NCI-H2196 (cell line): ENCODE measurements around the gene GSG1L.
"Not testable (repeated sequence)": the region's sequence is repeated elsewhere in the genome, so short reads cannot be mapped to it uniquely, and the experiment has no call there.

Experiments used
- DNase-seq: peaks from one replicate; lab custom pipeline; 2025; ENCODE audit not compliant: unreplicated experiment; lab: John Stamatoyannopoulos, UW

GSG1L gene

GRCh38 chr16:27952811-27953210, 110.7 kb downstream of the GSG1L start:
- DNase-seq, result no peak

- DNase-seq, result no peak
Observed at GRCh38 chr16:27951489-27952120, 111.9 kb downstream of the GSG1L start.

- DNase-seq, result no peak
Observed at GRCh38 chr16:27950206-27950887, 113.2 kb downstream of the GSG1L start.

DNA sequence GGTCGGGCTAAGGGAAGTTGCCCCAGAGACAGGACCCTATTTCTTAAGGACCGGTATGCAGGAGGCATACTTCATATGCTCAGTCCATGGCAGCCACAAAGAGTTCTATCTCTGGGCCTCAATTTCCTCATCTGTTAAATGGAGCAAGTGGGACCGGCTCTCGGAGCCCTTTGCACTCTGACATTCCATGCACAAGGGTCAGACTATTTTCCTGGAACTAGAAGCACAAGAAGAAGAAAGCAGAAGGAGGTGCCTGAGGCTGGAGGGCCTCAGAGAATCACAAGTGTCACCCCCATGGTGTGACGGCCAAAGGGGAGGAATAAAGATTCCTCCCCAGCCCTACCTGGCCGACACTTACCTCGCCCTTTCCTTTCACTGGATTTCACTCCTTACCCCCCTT, 115.8 kb downstream of the GSG1L start:
- DNase-seq, result no peak

- DNase-seq, result no peak
Observed at GRCh38 chr16:27945233-27945973, 118.1 kb downstream of the GSG1L start.

DNA sequence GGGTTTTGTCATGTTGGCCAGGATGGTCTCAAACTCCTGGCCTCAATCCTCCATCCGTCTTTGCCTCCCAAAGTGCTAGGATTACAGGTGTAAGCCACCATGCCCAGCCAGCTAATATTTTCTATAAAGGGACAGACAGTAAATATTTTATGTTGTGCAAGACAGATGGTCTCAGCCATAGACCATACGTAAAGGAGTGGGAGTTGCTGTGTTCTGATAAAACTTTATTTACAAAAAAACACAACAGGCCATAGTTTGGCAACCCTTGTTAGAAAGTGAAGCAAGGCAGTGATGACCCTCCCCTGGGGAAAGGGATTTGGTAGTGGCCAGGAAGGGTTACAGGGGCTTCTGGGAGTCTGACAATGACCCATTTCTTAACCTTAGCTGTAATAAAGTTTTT, 119.7 kb downstream of the GSG1L start:
- no peak for DNase-seq

DNA sequence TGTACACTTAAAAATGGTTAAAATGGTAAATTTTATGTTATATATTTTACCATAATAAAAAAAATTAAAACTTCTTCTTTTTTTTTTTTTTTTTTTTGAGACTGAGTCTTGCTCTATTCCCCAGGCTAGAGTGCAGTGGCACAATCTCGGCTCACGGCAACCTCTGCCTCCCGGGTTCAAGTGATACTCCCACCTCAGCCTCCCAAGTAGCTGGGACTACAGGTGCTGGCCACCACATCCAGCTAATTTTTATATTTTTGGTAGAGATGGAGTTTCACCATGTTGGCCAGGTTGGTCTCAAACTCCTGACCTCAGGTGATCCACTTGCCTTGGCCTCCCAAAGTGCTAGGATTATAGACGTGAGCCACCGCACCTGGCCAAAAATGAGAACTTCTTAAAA, 121.4 kb downstream of the GSG1L start:
- not testable (repeated sequence) for DNase-seq

DNA sequence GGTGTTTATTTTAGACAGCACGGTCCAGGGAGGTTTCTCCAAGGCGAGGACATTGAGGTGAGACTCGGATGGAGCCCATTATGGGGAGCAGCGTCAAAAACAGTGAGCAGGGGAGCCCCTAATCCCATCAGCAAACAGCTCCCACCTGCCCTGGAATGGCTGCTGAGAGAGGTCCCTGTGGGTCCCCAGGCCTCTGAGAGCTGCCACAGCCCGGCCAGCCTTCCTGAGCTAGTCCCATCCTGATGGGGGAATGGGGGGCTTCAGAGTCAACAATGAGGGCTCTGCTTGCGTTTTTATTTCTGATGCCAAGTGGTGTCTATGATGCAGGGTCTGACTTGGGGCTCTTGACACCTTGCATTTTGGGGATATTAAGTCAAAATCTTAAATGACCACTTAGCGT, 128.4 kb downstream of the GSG1L start:
- no peak for DNase-seq

- no peak for DNase-seq
Observed at GRCh38 chr16:27932542-27933135, 130.9 kb downstream of the GSG1L start.

DNA sequence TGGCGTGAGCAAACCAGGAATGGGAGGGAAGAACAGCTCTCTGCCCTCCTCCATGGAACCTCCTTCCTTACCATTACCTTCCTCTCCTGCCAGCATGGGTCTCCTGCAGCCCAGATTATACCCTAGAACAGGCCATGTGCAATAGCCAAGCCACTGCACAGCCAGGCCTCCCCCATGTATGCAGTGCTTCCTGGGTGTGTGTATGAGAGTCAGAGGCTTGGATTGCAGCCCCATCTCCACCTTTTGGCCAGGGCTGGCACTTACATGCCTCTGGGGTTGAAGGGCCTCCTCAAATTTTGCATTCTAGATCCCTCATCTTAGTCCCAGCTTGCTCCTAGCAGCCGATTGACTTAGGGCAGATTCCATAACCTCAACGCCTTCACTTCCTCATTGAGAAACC, 133.7 kb downstream of the GSG1L start:
- no peak for DNase-seq

GRCh38 chr16:27928542-27928941, 135.0 kb downstream of the GSG1L start:
- no peak for DNase-seq

GRCh38 chr16:27927266-27927901, 136.1 kb downstream of the GSG1L start:
- no peak for DNase-seq

- no peak for DNase-seq
Observed at GRCh38 chr16:27925612-27926011, 137.9 kb downstream of the GSG1L start.

DNA sequence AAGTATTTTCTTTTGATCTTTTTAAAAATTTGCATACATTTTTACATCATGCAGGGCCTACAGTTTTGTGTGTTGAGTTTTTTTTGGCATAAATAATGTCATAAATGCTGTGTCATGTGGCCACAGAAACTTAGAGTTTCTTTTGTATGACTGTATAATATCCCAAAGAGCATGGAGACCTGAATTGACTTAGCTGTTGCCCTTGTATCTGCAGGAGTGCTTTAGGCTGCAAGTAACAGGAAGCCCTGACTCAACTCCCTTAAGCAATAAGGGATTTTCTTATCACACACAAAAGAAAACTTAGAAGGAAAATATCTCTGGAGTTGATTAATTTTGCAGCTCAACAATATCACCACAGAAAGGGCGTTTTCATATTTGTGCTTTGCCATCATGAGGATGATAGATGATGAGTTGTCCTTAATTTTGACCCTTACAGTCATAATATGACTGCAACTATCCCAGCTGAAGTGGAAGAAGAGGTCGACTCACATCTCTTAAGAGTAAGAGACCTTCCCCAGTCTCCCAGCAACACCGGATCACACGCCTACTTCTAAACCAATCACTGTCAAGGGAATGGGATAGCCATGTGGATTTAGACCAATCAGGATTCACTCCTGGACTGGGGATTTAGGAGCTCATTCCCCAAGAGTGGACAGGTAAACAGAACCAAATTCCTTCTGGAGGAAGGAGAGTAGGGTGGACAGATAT, 138.9 kb downstream of the GSG1L start:
- DNase-seq, result no peak

DNA sequence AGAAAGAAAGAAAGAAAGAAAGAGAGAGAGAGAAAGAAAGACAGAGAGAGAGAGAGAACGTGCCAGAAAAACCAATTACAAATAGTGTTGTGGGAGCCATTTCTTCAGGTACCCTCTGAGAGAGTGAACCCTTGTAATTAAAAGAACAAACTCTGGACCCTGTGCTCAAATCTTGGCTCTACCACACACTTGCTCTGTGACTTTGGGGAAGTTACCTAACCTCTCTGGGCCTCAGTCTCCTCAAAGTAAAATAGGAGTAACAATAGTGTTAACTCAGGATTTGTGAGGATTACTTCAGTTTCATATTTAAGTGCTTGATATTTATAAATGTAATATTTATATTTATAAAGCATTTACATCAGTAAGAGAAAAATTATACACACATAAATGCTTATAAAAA, 139.8 kb downstream of the GSG1L start:
- no peak for DNase-seq

- no peak for DNase-seq
Observed at GRCh38 chr16:27922433-27922832, 141.1 kb downstream of the GSG1L start.

- DNase-seq, result no peak
Observed at GRCh38 chr16:27921134-27921533, 142.4 kb downstream of the GSG1L start.

- DNase-seq, result peak; percentile 11
Observed at GRCh38 chr16:27920391-27920891, 143.1 kb downstream of the GSG1L start.

GRCh38 chr16:27918755-27919154, 144.8 kb downstream of the GSG1L start:
- DNase-seq, result no peak

GRCh38 chr16:27917949-27918348, 145.6 kb downstream of the GSG1L start:
- DNase-seq, result no peak

- DNase-seq, result no peak
Observed at GRCh38 chr16:27911486-27911885, 152.0 kb downstream of the GSG1L start.
